ENCODE results near the gene PLEKHA7.
"Not testable (repeated sequence)": the region's sequence is repeated elsewhere in the genome, so short reads cannot be mapped to it uniquely, and the experiment has no call there.

PLEKHA7 gene, protein sequence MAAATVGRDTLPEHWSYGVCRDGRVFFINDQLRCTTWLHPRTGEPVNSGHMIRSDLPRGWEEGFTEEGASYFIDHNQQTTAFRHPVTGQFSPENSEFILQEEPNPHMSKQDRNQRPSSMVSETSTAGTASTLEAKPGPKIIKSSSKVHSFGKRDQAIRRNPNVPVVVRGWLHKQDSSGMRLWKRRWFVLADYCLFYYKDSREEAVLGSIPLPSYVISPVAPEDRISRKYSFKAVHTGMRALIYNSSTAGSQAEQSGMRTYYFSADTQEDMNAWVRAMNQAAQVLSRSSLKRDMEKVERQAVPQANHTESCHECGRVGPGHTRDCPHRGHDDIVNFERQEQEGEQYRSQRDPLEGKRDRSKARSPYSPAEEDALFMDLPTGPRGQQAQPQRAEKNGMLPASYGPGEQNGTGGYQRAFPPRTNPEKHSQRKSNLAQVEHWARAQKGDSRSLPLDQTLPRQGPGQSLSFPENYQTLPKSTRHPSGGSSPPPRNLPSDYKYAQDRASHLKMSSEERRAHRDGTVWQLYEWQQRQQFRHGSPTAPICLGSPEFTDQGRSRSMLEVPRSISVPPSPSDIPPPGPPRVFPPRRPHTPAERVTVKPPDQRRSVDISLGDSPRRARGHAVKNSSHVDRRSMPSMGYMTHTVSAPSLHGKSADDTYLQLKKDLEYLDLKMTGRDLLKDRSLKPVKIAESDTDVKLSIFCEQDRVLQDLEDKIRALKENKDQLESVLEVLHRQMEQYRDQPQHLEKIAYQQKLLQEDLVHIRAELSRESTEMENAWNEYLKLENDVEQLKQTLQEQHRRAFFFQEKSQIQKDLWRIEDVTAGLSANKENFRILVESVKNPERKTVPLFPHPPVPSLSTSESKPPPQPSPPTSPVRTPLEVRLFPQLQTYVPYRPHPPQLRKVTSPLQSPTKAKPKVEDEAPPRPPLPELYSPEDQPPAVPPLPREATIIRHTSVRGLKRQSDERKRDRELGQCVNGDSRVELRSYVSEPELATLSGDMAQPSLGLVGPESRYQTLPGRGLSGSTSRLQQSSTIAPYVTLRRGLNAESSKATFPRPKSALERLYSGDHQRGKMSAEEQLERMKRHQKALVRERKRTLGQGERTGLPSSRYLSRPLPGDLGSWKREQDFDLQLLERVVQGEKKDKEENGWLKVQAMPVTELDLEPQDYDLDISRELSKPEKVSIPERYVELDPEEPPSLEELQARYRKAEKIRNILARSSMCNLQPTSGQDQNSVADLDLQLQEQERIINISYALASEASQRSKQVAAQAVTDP

DNA sequence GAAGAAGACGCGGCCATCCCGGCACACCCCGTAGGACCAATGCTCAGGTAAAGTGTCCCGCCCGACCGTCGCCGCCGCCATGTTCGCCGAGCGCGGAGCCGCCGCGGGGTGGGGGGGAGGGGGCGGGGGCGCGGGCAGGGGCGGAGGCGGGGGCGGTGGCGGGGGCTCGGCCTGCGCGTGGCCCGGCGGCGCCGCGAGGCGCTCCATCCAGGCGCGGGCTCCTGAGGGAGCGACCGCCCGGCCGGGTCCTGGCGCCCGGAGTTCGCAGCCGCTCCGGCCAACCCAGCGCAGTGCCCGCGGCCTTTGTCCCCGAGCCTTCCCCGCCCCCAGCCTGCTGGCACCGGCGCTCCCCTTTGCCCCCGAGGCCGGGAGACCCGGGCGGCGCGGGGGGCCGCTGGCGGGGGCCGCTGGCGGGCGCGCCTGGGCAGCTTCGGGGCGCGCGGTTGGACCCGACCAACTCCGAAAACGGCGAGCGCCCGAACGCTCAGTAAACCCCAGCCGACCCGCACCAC is at the start of gene PLEKHA7:
TSS of gene PLEKHA7 (minus strand) at position 94 of the 512 bp plus-strand sequence. CDS start at position 81, 13 bp downstream.
- DNase-seq = no peak

DNA sequence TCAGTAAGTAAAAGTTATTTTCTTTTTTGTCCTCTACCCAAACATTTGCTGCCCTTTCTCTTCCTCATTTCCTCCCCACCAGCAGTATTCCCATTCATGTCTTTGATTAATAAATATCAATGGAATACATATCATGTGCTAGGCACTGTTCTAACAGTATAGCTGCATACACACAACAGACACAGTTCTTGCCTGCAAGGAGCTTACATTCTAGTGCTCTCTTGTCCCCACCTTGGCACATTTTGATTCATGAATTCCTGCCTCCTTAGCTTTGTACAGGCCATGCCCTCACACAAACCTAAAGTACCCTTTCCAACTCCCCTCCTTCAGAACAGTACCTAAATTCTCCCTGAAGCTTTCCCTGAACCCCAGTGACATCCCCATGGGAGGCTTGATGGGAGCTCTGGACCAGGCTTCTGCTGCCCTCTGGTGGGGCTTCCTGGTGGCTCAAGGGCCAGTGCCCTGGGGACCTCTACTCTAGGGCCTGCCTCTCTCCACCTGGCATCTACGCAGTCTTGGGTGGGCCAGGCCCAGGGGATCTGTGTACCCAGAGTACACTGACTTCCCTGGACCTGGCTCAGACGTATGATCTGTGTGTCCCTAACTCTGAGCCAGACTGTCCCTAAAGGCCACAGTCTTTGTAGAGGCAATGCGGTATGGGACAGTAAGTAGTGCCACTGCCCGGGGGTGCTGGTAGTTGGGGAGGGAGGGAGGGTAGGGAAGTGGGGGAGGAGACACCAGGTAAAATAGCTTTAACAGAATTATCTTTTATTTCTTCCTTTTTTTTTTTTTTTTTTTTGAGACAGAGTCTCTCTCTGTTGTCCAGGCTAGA is 49.2 kb upstream of the PLEKHA7 start:
- DNase-seq = peak; percentile 82

DNA sequence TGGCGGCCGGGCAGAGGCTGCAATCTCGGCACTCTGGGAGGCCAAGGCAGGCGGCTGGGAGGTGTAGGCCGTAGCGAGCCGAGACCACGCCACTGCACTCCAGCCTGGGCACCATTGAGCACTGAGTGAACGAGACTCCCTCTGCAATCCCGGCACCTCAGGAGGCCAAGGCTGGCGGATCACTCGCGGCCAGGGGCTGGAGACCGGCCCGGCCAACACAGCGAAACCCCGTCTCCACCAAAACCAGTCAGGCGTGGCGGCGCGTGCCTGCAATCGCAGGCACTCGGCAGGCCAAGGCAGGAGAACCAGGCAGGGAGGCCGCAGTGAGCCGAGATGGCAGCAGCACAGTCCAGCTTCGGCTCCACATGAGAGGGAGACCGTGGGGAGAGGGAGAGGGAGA is 36.9 kb upstream of the PLEKHA7 start:
- not testable (repeated sequence) for DNase-seq

GRCh38 chr11:17048491-17048890 is 34.3 kb upstream of the PLEKHA7 start:
- not testable (repeated sequence) for DNase-seq

DNA sequence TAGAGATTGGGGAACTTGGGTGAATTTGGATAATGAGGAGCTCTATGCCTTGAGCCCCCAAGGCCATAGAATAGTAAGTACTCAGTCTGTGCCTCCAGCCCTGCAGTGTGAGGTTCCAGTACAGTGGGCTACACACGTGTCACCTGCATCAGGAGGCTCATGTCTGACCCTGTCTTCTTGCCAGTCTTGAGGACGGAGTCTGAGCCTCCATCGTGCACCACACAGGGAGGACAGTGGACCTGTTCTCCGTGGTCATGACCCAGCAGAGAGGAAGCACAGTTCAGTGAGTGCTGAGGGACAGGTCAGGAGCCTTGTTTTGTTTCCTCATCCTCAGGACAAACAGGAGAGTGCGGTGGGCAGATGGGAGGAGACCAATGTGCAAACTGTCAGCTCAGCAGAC is 32.5 kb upstream of the PLEKHA7 start:
- DNase-seq = no peak

- DNase-seq = no peak
These were observed 22.7 kb upstream of the PLEKHA7 start for GRCh38 chr11:17036666-17037658.

GRCh38 chr11:17034027-17034426 is 19.8 kb upstream of the PLEKHA7 start:
- not testable (repeated sequence) for DNase-seq

DNA sequence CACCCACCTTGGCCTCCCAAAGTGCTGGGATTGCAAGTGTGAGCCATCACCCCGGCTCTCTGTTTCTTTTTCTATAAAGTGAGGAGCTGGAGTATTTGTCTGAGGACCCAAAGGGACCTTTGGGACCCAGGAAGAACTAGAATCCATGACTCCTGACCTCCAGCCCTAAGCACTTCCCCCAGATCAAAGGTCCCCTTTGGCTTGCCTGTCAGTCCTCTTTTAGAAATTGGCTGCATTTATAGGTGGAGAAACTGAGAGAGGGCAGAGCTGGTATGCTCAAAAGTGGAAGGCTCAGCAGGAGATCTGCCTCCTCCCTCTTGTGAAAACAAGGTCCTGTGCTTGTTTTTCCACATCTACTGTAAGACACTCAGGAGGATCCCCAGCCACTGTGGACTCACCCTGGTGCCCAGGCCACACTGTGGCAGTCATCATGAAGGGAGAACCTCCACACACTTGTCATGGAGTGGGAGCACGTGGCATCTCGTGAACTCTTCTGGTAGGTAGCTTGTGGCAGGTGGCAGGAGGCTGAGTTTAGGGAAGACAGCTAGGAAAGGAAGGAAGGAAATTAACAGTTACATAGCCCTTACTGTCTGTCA is 12.4 kb upstream of the PLEKHA7 start:
- DNase-seq = no peak

GRCh38 chr11:17024924-17025323 is 10.7 kb upstream of the PLEKHA7 start:
- no peak for DNase-seq

DNA sequence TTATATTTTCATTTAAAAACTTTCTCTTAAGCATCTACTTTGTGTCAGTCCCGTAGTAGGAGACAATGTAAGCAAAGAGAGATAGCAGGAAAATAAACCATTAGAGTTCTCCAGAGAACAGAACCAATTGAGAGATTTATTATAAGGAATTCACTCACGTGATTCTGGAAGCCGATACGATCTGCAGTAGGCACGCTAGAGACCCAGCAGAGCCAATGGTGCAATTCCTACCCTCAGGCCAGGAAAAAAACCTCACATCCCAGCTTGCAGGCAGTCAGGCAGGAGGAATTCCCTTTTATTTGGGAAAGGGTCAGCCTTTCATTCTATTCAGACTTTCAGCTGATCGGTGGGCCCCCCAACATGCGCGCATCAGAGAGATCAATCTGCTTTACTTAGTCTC is 7.3 kb upstream of the PLEKHA7 start:
- no peak for DNase-seq

GRCh38 chr11:17020831-17021230 is 6.6 kb upstream of the PLEKHA7 start:
- no peak for DNase-seq

DNA sequence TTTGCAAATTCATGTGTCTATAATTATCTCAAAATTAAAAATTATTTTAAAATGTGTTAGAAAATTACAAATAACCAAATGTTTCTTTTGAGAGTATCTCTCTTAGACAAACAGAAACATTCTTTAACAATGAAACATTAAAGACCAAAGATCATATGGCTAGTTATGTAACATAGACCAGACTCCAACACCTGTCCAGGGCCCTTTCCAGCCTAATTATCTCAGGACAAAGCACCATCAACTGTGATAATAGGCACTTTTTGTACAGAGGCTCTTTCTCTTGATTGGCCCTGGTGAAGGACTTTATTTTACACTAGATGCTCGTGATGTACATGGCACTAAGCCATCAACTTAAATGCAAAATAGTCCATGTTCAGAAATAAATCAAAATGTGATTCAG is 5.0 kb upstream of the PLEKHA7 start:
- DNase-seq = no peak

GRCh38 chr11:17015627-17016126 is 1.5 kb upstream of the PLEKHA7 start:
- peak; percentile 43 for DNase-seq

- DNase-seq = peak; percentile 63
These were observed 816 bp upstream of the PLEKHA7 start for GRCh38 chr11:17014833-17015626.

DNA sequence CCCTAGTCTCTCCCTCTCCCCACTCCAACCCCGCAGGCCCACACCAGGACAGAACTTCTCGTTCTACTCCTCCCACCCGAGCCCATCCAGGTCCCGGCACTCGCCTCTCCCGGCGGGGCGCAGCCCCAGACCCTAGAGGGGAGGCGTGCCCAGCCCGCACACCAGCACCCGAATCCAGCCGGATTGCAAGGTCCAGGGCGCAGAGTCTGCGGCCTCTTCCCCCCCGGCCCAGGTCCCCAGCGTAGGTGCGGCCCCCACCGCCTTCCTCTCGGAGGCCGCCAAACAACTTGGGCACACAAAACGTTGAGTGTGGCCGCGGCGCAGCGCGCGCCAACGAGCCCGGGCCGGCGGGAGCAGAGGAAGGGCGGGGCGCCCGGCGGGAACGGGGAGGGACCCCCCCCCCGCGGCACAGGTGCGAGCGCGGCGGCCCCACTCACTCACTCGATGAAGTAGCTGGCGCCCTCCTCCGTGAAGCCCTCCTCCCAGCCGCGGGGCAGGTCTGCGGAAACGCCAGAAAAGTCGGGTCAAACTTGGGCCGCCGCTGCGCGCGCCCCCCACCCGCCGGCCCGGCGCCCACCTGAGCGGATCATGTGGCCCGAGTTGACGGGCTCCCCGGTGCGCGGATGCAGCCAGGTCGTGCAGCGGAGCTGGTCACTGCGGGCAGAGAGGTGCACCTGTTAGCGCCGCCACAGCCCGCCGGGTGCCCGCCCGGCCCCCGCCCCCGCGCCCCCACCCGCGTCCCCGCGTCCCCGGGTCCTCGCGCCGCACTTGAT is 480 bp downstream of the PLEKHA7 start:
- DNase-seq = peak; percentile 64

GRCh38 chr11:17012712-17013547 is 1.3 kb downstream of the PLEKHA7 start:
- DNase-seq = no peak

DNA sequence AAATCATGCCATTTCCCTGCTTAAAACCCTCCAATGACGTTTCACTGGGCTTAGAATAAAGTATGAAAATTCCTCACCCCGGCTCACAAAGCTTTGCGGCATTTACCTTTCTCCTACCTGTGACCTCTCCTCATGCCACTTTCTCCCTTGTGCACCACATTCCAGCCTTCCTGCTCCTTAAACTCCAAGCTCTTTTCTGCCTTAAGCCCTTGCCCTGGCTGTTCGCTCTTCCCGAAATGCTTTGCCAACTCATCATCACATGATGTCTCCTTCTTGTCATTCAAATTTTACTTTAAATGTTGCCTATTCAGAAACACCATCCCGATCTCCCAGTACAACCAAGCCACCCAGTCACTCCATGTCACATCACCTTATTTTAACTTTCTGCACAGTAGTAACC is 2.0 kb downstream of the PLEKHA7 start:
- DNase-seq = no peak

Measured in activated CD8-positive, alpha-beta memory T cell treated with anti-CD3 and anti-CD28 coated beads for 24 hours (primary cell).